Endothelial cell of umbilical vein (primary cell): ENCODE measurements around the gene AP4B1. TPM values are rescaled to one million over a fixed set of nuclear protein-coding genes. Genes with fewer than 3 reads are reported as not detected.

ENCODE experiments used
- BruUV-seq: library from RNA; stranded (reverse); fragments of 400-500 nt; replicated peaks from 2 replicates; lab custom pipeline; 2021; lab: Mats Ljungman, UMichigan
- CTCF ChIA-PET: fragments of 300-600, 350-600 bp; sonication (Branson Sonifier 250); formaldehyde crosslinking; loops from one replicate; lab custom pipeline; 2021; ENCODE audit warnings: antibody characterized with exemption, inconsistent platforms; lab: Charles Lee
- POLR2A ChIA-PET: fragments of 300-600, 350-600 bp; sonication (Branson Sonifier 250); formaldehyde crosslinking; loops from one replicate; lab custom pipeline; 2021; ENCODE audit warnings: antibody characterized with exemption, inconsistent platforms; lab: Charles Lee
- DNase-seq: peaks from one replicate; pipeline ENCODE4 v3.0.0-alpha.2; 2011; ENCODE audit warnings: low read depth, low spot score
- FAIRE-seq: peaks from 2 replicates; lab custom pipeline; 2011; peaks lifted over from hg19 to GRCh38; lab: Jason Lieb, UNC
- H2AFZ ChIP-seq: 2 replicates; pipeline ENCODE4 v1.6.0; 2012; ENCODE audit warnings: low read depth, low read length, control low read depth, inconsistent platforms
- H3K27ac ChIP-seq: 2 replicates; pipeline ENCODE4 v1.5.1; 2011; ENCODE audit warnings: low read depth, mild to moderate bottlenecking, control low read depth, low read length, moderate library complexity; ENCODE audit not compliant: insufficient read depth
- H3K27me3 ChIP-seq, 2 experiments: 2 replicates each; pipeline versions ENCODE4 v1.6.0 to v1.6.1; 2011; ENCODE audit warnings: low read length in 2 of 2, mixed read lengths in 1 of 2; ENCODE audit not compliant: control insufficient read depth in 2 of 2, insufficient read depth in 2 of 2
- H3K36me3 ChIP-seq, 2 experiments: 2 replicates in 1 of 2; 3 replicates in 1 of 2; pipeline ENCODE4 v1.5.1; 2011; ENCODE audit warnings: low read length in 2 of 2, mild to moderate bottlenecking in 1 of 2, moderate library complexity in 1 of 2; ENCODE audit not compliant: control insufficient read depth in 2 of 2, insufficient read depth in 2 of 2; ENCODE audit errors: extremely low read depth in 1 of 2
- H3K4me1 ChIP-seq: 3 replicates; pipeline ENCODE4 v1.5.1; 2011; ENCODE audit warnings: mild to moderate bottlenecking, low read length; ENCODE audit not compliant: control insufficient read depth, insufficient read depth; ENCODE audit errors: extremely low read depth
- H3K4me2 ChIP-seq: 2 replicates; pipeline ENCODE4 v1.6.1; 2011; ENCODE audit warnings: low read length, control low read depth, mixed read lengths; ENCODE audit not compliant: insufficient read depth
- H3K4me3 ChIP-seq, 3 experiments: fragments of 200-600 bp in 1 of 3; sonication (generic), shearing (Covaris generic) in 1 of 3; replicated peaks in 1 of 3; 2 replicates each; pipeline ENCODE4 v1.5.1; 2011 to 2016; ENCODE audit warnings: control low read depth in 3 of 3, low read length in 3 of 3, mild to moderate bottlenecking in 2 of 3, inconsistent platforms in 1 of 3, low read depth in 1 of 3, moderate library complexity in 1 of 3; ENCODE audit not compliant: insufficient read depth in 1 of 3
- H3K79me2 ChIP-seq: 2 replicates; pipeline ENCODE4 v1.6.0; 2012; ENCODE audit warnings: low read length, inconsistent platforms; ENCODE audit not compliant: control insufficient read depth, insufficient read depth
- H3K9ac ChIP-seq: replicated peaks from 2 replicates; pipeline ENCODE3; 2011; ENCODE audit warnings: low read length, control low read depth; ENCODE audit not compliant: insufficient read depth; ENCODE audit errors: extremely low read depth
- H3K9me1 ChIP-seq: replicated peaks from 3 replicates; pipeline ENCODE4 v1.6.0; 2011; ENCODE audit warnings: mild to moderate bottlenecking, low read length; ENCODE audit not compliant: control insufficient read depth, insufficient read depth; ENCODE audit errors: extremely low read depth
- H3K9me3 ChIP-seq: replicated peaks from 2 replicates; pipeline ENCODE4 v1.5.1; 2012; ENCODE audit warnings: low read length, inconsistent platforms; ENCODE audit not compliant: control insufficient read depth, insufficient read depth
- H4K20me1 ChIP-seq: replicated peaks from 2 replicates; pipeline ENCODE3; 2011; ENCODE audit warnings: mild to moderate bottlenecking, low read length; ENCODE audit not compliant: control insufficient read depth, insufficient read depth; ENCODE audit errors: extremely low read depth
- EZH2 ChIP-seq: IDR thresholded peaks from 2 replicates; pipeline ENCODE4 v1.6.1; 2012; ENCODE audit warnings: borderline replicate concordance, low read depth, mild to moderate bottlenecking, moderate library complexity, low read length, inconsistent platforms; ENCODE audit not compliant: severe bottlenecking
- FOS ChIP-seq: IDR thresholded peaks from 2 replicates; pipeline ENCODE4 v1.6.1; 2011; ENCODE audit warnings: mild to moderate bottlenecking, low read length, moderate library complexity, borderline replicate concordance; ENCODE audit not compliant: insufficient read depth
- GATA2 ChIP-seq: IDR thresholded peaks from 2 replicates; pipeline ENCODE4 v1.7.0; 2011; ENCODE audit warnings: low read depth, mild to moderate bottlenecking, moderate library complexity, mixed read lengths, low read length; ENCODE audit not compliant: insufficient read length, insufficient read depth
- JUN ChIP-seq: IDR thresholded peaks from 2 replicates; pipeline ENCODE4 v1.6.1; 2011; ENCODE audit warnings: borderline replicate concordance, low read depth; ENCODE audit not compliant: insufficient read length, insufficient read depth
- MYC ChIP-seq: IDR thresholded peaks from one replicate; pipeline ENCODE4 v1.6.1; 2011; ENCODE audit warnings: mild to moderate bottlenecking, low read depth, low read length
- POLR2A ChIP-seq: IDR thresholded peaks from 2 replicates; pipeline ENCODE4 v1.6.1; 2012; ENCODE audit warnings: low read depth, mild to moderate bottlenecking, control low read depth, low read length
- POLR2AphosphoS5 ChIP-seq: IDR thresholded peaks from 2 replicates; pipeline ENCODE4 v1.6.1; 2012; ENCODE audit warnings: low read depth, mild to moderate bottlenecking, control low read depth, low read length, moderate library complexity; ENCODE audit not compliant: insufficient read depth
- dilution Hi-C: fragments of 300-500 bp; cut with MboI; formaldehyde crosslinking; loops from one replicate; pipeline ENCODE4 v1.15.0; 2019; ENCODE audit warnings: low sequenced_read_pairs; ENCODE audit not compliant: extremely low pct_ligation_motif_present
- intact Hi-C: fragments of 100-400 bp; cut with micrococcal nuclease; formaldehyde crosslinking; loops from one replicate; pipeline ENCODE4 v1.10.0; 2022
- polyA plus RNA-seq, 4 experiments: library from polyadenylated mRNA; depleted of rRNA in 3 of 4; stranded (reverse) in 3 of 4; unstranded in 1 of 4; fragments of >200 nt; gene quantifications; 2 replicates each; pipeline versions ENCODE4 v1.2.1 to v1.2.3, GENCODE V29; 2011 to 2012; ENCODE audit warnings: missing spikeins in 1 of 4
- total RNA-seq: library from RNA; stranded (reverse); gene quantifications from 2 replicates; pipeline ENCODE4 v1.2.3, GENCODE V29; 2021
- TF ChIP-seq, protein P1 (sequence below): IDR thresholded peaks from 2 replicates; pipeline ENCODE4 v1.6.1; 2011; ENCODE audit not compliant: insufficient read depth, insufficient read length
- TF ChIP-seq, protein P2 (sequence below), 2 donors: IDR thresholded peaks; 1 replicate in 1 of 2; 2 replicates in 1 of 2; pipeline ENCODE4 v1.5.1; 2011; ENCODE audit warnings: low read length in 2 of 2, mild to moderate bottlenecking in 2 of 2, moderate library complexity in 2 of 2, control low read depth in 1 of 2, inconsistent platforms in 1 of 2, low read depth in 1 of 2; ENCODE audit not compliant: insufficient read depth in 1 of 2; ENCODE audit errors: extremely low read depth in 1 of 2

AP4B1 gene
- total and polyA plus RNA-seq, 2 donors (not counting 3 experiments of a cell fraction or from before 2014, with no cell fraction given), result 21.9 to 33.0 TPM

DNA sequence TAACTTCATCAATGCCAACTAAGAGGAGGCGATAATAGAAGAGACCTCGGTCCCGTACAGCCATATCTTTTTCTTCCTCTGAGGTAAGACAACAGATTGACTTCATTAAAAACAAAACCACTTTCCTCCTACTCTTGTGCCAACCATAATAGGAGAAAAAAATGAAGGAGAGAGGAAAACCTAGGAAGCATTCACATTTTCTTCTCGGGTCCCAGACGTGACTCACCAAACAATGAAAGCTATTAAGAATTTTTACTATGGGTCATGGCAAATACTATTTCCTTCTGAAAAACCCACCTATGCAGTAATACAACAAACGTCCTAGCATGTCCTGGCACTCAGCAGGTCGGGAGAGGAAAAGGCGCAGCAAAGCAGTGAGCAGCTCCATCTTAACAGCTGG, 8.6 kb downstream of the AP4B1 start:
- Histone ChIP-seq H3K9me1 (no peaks in the 10 kb centered on the region), H3K4me1 (peaks cover 5% of the 10 kb centered on the region), H3K79me2 (no peaks in the 10 kb centered on the region), H3K9me3 (no peaks in the 10 kb centered on the region), H3K4me2 (no peak overlapping the region), H3K36me3 (peaks cover 14 to 18% of the 10 kb centered on the region in 2 experiments), H3K9ac (no peak overlapping the region), H3K4me3 (no peak overlapping the region), H2AFZ (no peak overlapping the region), H3K27me3 (no peaks in the 10 kb centered on the region), H4K20me1 (no peaks in the 10 kb centered on the region), H3K27ac (no peak overlapping the region)
- POLR2A ChIA-PET, result no interaction called here
- CTCF ChIA-PET, result interaction anchor here (1.0 to 2.2 kb wide), 5 partner anchors 8 to 60 kb away, joined by 3 to 11 read pairs (median 4); partner anchors contain the start of gene AP4B1
- DNase-seq (peak; percentile 38), FAIRE-seq (peak; percentile 44)
- dilution Hi-C loops, result no loop called here
- intact Hi-C loops, result no loop called here
- no peak for TF ChIP-seq GATA2
- TF ChIP-seq, protein P1, sequence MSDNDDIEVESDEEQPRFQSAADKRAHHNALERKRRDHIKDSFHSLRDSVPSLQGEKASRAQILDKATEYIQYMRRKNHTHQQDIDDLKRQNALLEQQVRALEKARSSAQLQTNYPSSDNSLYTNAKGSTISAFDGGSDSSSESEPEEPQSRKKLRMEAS, result no peak
- TF ChIP-seq, protein P2, sequence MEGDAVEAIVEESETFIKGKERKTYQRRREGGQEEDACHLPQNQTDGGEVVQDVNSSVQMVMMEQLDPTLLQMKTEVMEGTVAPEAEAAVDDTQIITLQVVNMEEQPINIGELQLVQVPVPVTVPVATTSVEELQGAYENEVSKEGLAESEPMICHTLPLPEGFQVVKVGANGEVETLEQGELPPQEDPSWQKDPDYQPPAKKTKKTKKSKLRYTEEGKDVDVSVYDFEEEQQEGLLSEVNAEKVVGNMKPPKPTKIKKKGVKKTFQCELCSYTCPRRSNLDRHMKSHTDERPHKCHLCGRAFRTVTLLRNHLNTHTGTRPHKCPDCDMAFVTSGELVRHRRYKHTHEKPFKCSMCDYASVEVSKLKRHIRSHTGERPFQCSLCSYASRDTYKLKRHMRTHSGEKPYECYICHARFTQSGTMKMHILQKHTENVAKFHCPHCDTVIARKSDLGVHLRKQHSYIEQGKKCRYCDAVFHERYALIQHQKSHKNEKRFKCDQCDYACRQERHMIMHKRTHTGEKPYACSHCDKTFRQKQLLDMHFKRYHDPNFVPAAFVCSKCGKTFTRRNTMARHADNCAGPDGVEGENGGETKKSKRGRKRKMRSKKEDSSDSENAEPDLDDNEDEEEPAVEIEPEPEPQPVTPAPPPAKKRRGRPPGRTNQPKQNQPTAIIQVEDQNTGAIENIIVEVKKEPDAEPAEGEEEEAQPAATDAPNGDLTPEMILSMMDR (IDR thresholded peaks at IDR 0.05; ENCODE audit: extremely low read depth in 1 of 2, insufficient read depth in 1 of 2, low read depth in 1 of 2, low read length in 2 of 2), result no peak
- no peak for TF ChIP-seq EZH2
- no peak for TF ChIP-seq FOS
- TF ChIP-seq JUN, result no peak
- no peak for TF ChIP-seq MYC
- TF ChIP-seq POLR2AphosphoS5, result no peak
- no peak for TF ChIP-seq POLR2A
- BruUV-seq, result no TSS peak
